K562 (cell line): ENCODE data around the gene COL25A1. TPM values are rescaled to one million over a fixed set of nuclear protein-coding genes. Genes with fewer than 3 reads are reported as not detected.
A peak's percentile ranks its signal among the peaks of the same experiment; 100 is the strongest.

Source experiments
- ATAC-seq: fragments of 200-7000 bp; cut with Tn5 transposase; 3 replicates; pipeline ENCODE4 v1.9.1; 2020; ENCODE audit warnings: moderate library complexity
- BruUV-seq: library from RNA; stranded (reverse); fragments of 400-500 nt; replicated peaks from 2 replicates; lab custom pipeline; 2021; lab: Mats Ljungman, UMichigan
- CTCF ChIA-PET: fragments of 300-600 bp; formaldehyde crosslinking; extraction: SDS; loops from one replicate; lab custom pipeline; 2021; ENCODE audit warnings: low intra/inter-chr PET ratio; lab: Yijun Ruan, JAX
- POLR2A ChIA-PET: fragments of 300-600, 350-650 bp; sonication (Branson Sonifier 250); formaldehyde crosslinking; extraction: SDS; loops from one replicate; lab custom pipeline; 2021; ENCODE audit warnings: antibody characterized with exemption, inconsistent platforms; lab: Yijun Ruan, JAX
- DNase-seq, 4 experiments: peaks; one replicate each; pipeline versions ENCODE4 v3.0.0 to v3.0.0-alpha.2; 2011 to 2018; ENCODE audit warnings: low spot score in 3 of 4, mixed read lengths in 3 of 4; ENCODE audit errors: extremely low read depth in 1 of 4
- FAIRE-seq: peaks from 2 replicates; lab custom pipeline; 2011; peaks lifted over from hg19 to GRCh38; lab: Jason Lieb, UNC
- H2AFZ ChIP-seq: 2 replicates; pipeline ENCODE4 v1.6.0; 2011; ENCODE audit warnings: low read depth, low read length, control low read depth, inconsistent platforms
- H3K27ac ChIP-seq: fragments of 200-600 bp; 3 replicates; pipeline ENCODE4 v1.8.0; 2011; ENCODE audit warnings: low read depth, mild to moderate bottlenecking, control low read depth, inconsistent platforms, low read length, moderate library complexity, mixed read lengths; ENCODE audit errors: extremely low read depth
- H3K27me3 ChIP-seq, 2 experiments: fragments of 300-600 bp in 1 of 2; 2 replicates in 1 of 2; 3 replicates in 1 of 2; pipeline versions ENCODE4 v1.6.0 to v1.8.0; 2011; ENCODE audit warnings: inconsistent platforms in 2 of 2, low read length in 2 of 2, mild to moderate bottlenecking in 1 of 2, mixed read lengths in 1 of 2, moderate library complexity in 1 of 2; ENCODE audit not compliant: control insufficient read depth in 2 of 2, insufficient read depth in 2 of 2
- H3K36me3 ChIP-seq: fragments of 300-600 bp; 3 replicates; pipeline ENCODE4 v1.8.0; 2011; ENCODE audit warnings: mild to moderate bottlenecking, low read length, inconsistent platforms; ENCODE audit not compliant: control insufficient read depth, insufficient read depth
- H3K4me1 ChIP-seq, 2 experiments: fragments of 200-600 bp in 1 of 2; replicated peaks in 1 of 2; 2 replicates in 1 of 2; 3 replicates in 1 of 2; pipeline versions ENCODE4 v1.5.1 to v1.8.0; 2011; ENCODE audit warnings: inconsistent platforms in 2 of 2, low read length in 2 of 2, mild to moderate bottlenecking in 1 of 2, mixed read lengths in 1 of 2, moderate library complexity in 1 of 2; ENCODE audit not compliant: control insufficient read depth in 2 of 2, insufficient read depth in 2 of 2
- H3K4me2 ChIP-seq: 2 replicates; pipeline ENCODE4 v1.6.1; 2011; ENCODE audit warnings: low read length, control low read depth, inconsistent platforms, mixed read lengths; ENCODE audit not compliant: insufficient read depth
- H3K4me3 ChIP-seq: fragments of 200-600 bp; sonication (generic), shearing (Covaris generic); 2 replicates; pipeline ENCODE4 v1.5.1; 2016; ENCODE audit warnings: control low read depth, inconsistent platforms
- H3K79me2 ChIP-seq: fragments of 200-600 bp; 3 replicates; pipeline ENCODE4 v1.8.0; 2011; ENCODE audit warnings: low read length, inconsistent platforms; ENCODE audit not compliant: control insufficient read depth, insufficient read depth
- H3K9ac ChIP-seq, 2 experiments: 2 replicates each; pipeline versions ENCODE4 v1.6.0 to v1.6.1; 2011; ENCODE audit warnings: low read depth in 2 of 2, low read length in 2 of 2, control low read depth in 1 of 2, inconsistent platforms in 1 of 2, mild to moderate bottlenecking in 1 of 2, mixed read lengths in 1 of 2; ENCODE audit not compliant: insufficient read depth in 1 of 2
- H3K9me1 ChIP-seq: one replicate; pipeline ENCODE4 v1.6.0; 2011; ENCODE audit warnings: inconsistent platforms, mild to moderate bottlenecking, low read length, moderate library complexity; ENCODE audit not compliant: control insufficient read depth, insufficient read depth
- H3K9me3 ChIP-seq: replicated peaks from 2 replicates; pipeline ENCODE4 v1.5.1; 2011; ENCODE audit warnings: low read depth, low read length, inconsistent platforms; ENCODE audit not compliant: control insufficient read depth, insufficient read depth
- H4K20me1 ChIP-seq: replicated peaks from 2 replicates; pipeline ENCODE4 v1.6.1; 2011; ENCODE audit warnings: low read length, inconsistent platforms, mixed read lengths; ENCODE audit not compliant: control insufficient read depth, insufficient read depth
- ARID1B ChIP-seq: fragments of 450-650 bp; IDR thresholded peaks from 2 replicates; pipeline ENCODE4 v1.6.1; 2016; ENCODE audit warnings: antibody characterized with exemption, mild to moderate bottlenecking, inconsistent platforms
- C11orf30 ChIP-seq: fragments of 450-650 bp; IDR thresholded peaks from 2 replicates; pipeline ENCODE4 v1.6.1; 2016; ENCODE audit warnings: low read depth, mild to moderate bottlenecking
- CBFA2T3 ChIP-seq: fragments of 450-650 bp; IDR thresholded peaks from 2 replicates; pipeline ENCODE4 v1.6.1; 2017
- MAFF ChIP-seq: IDR thresholded peaks from 2 replicates; pipeline ENCODE4 v1.6.1; 2012; ENCODE audit warnings: low read length, improper control_type of control experiment
- MAFG ChIP-seq: fragments of 450-650 bp; conservative IDR thresholded peaks from 2 replicates; pipeline ENCODE4 v1.6.1; 2016; ENCODE audit warnings: missing genetic modification characterization, missing compliant biosample characterization
- SMARCA4 ChIP-seq: fragments of 450-650 bp; IDR thresholded peaks from 2 replicates; pipeline ENCODE4 v1.6.1; 2016
- SNRNP70 ChIP-seq: fragments of 200-400 bp; formaldehyde crosslinking; optimal IDR thresholded peaks from 2 replicates; pipeline ENCODE3; 2017; ENCODE audit warnings: low read depth, low read length
- SOX6 ChIP-seq: fragments of 450-650 bp; IDR thresholded peaks from 2 replicates; pipeline ENCODE4 v1.6.1; 2014; ENCODE audit warnings: mild to moderate bottlenecking
- SPI1 ChIP-seq: IDR thresholded peaks from 2 replicates; pipeline ENCODE4 v1.6.1; 2011; ENCODE audit warnings: low read depth, low read length, control low read depth, borderline replicate concordance
- TEAD4 ChIP-seq, 2 experiments: sonication (generic) in 1 of 2; formaldehyde crosslinking in 1 of 2; IDR thresholded peaks; 2 replicates each; pipeline versions ENCODE4 v1.6.1 to v1.8.0; 2012 to 2022; ENCODE audit warnings: borderline replicate concordance in 1 of 2, inconsistent platforms in 1 of 2, low read length in 1 of 2, mild to moderate bottlenecking in 1 of 2, missing genetic modification reagents in 1 of 2
- TRIM24 ChIP-seq, 2 experiments: fragments of 450-650 bp; IDR thresholded peaks; 2 replicates each; pipeline ENCODE4 v1.6.1; 2016
- ZNF316 ChIP-seq: fragments of 450-650 bp; IDR thresholded peaks from 2 replicates; pipeline ENCODE4 v1.6.1; 2016
- ZNF592 ChIP-seq: fragments of 450-650 bp; IDR thresholded peaks from 2 replicates; pipeline ENCODE4 v1.6.1; 2017; ENCODE audit warnings: antibody characterized with exemption, mild to moderate bottlenecking
- ZNF766 ChIP-seq: fragments of 200-800 bp; sonication (Bioruptor generic); conservative IDR thresholded peaks from 2 replicates; pipeline ENCODE4 v1.6.1; 2016; ENCODE audit warnings: missing genetic modification characterization, missing compliant biosample characterization
- ZZZ3 ChIP-seq: fragments of 450-650 bp; IDR thresholded peaks from 2 replicates; pipeline ENCODE4 v1.6.1; 2016; ENCODE audit warnings: antibody characterized with exemption, mild to moderate bottlenecking, moderate library complexity
- WGBS: fragments of 100-300 bp; shearing (Covaris generic); methylation state at CpG from one replicate; pipeline ENCODE4 v1.1.6; 2016; ENCODE audit warnings: low coverage, mixed read lengths; ENCODE audit not compliant: insufficient coverage; ENCODE audit errors: missing lambda C conversion rate; 5-methylcytosine and 5-hydroxymethylcytosine counted together
- in situ Hi-C: fragments of 300-500 bp; cut with MboI; formaldehyde crosslinking; loops from 4 replicates; pipeline ENCODE4 v1.15.0; 2018; ENCODE audit warnings: inconsistent platforms, mixed read lengths
- intact Hi-C: fragments of 100-400 bp; cut with micrococcal nuclease; formaldehyde crosslinking; loops from 2 replicates; pipeline ENCODE4 v1.14.2; 2022
- polyA plus RNA-seq, 8 experiments: library from polyadenylated mRNA; depleted of rRNA in 4 of 8; stranded (reverse) in 5 of 8; unstranded in 3 of 8; fragments of >200 nt; fragmentation: Nextera tagmentation in 2 of 8; fragmentation: Illumina TruSeq in 1 of 8; extraction: Ambion mirVana in 2 of 8; extraction: Trizol in 1 of 8; gene quantifications; 2 replicates each; pipeline versions ENCODE4 v1.2.1 to v1.2.3, GENCODE V29; 2011 to 2014; ENCODE audit warnings: inconsistent platforms in 1 of 8, missing spikeins in 1 of 8
- total RNA-seq, 7 experiments: library from RNA; depleted of rRNA in 6 of 7; stranded (reverse); fragments of >200 nt in 6 of 7; fragmentation: Illumina TruSeq in 2 of 7; extraction: Trizol in 2 of 7; gene quantifications; 2 replicates each; pipeline versions ENCODE4 v1.2.1 to v1.2.3, GENCODE V29; 2011 to 2021; ENCODE audit warnings: low replicate concordance in 1 of 7
- TF ChIP-seq, protein P1 (sequence below): sonication (generic); formaldehyde crosslinking; IDR thresholded peaks from 2 replicates; pipeline ENCODE4 v1.8.1; 2023; ENCODE audit warnings: mild to moderate bottlenecking, missing genetic modification reagents
- TF ChIP-seq, protein P2 (sequence below): fragments of 250-450 bp; sonication (Bioruptor Pico); IDR thresholded peaks from 2 replicates; pipeline ENCODE4 v1.6.1; 2021; ENCODE audit warnings: mild to moderate bottlenecking

COL25A1 gene
- total and polyA plus RNA-seq, 9 of the 15 experiments (the other 6 are each of a cell fraction or from before 2014, with no cell fraction given) = 0.03 to 0.62 (median 0.27) TPM

DNA sequence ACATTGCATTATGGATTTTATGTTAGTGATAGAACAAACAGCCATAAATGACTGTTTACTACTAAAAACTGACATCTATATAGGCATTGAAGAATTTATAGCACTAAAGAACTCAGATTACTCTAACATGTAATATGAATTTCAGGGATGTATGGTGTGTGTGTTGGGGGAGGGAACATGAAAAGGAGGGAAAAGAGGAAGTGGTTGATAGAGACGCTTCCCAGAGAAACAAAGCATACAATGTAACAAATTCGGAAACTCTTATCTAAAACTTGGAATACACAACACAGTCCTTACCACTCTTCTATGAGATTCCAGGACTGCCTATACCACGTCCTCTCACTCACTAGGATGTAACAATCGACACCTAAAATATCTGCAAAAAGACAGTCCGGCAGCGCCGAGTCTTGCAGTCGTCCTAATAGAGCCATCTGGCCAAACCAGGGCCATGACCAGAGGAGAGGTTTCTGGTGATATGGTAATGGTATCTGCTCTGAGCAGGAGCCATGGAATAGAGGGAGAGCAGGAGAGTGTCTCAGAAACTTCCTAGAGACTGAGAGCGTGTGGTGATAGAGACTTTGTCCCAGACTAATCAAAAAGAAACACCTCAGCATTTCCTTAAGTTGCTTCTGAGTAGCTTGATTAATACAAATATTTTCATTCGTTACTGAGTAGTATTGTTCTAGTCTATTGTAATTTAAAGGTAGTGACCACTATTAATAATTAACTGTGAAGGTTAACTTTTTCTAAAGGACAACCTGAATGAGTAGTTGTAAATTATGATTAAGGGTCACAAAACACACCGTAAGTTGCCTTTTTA is 287.7 kb downstream of the COL25A1 start:
- intact Hi-C loops = no loop called here
- BruUV-seq = no TSS peak
- CTCF ChIA-PET = no interaction called here
- no peak overlapping the region for H3K4me3 ChIP-seq
- H3K27me3 ChIP-seq = no peaks in the 10 kb centered on the region
- WGBS = 32% methylated on average over 11 of the region's 11 CpGs
- H3K9me1 ChIP-seq = no peaks in the 10 kb centered on the region
- peak overlapping the region; percentile 60 for H3K4me2 ChIP-seq
- no peaks in the 10 kb centered on the region for H4K20me1 ChIP-seq
- no peak for FAIRE-seq
- H3K79me2 ChIP-seq = no peaks in the 10 kb centered on the region
- H3K9ac ChIP-seq = peak overlapping the region; percentile 46 to 74; a peak in 2 of 4 replicates
- ATAC-seq = peak; percentile 79
- H3K36me3 ChIP-seq = no peaks in the 10 kb centered on the region
- peak; percentile 65 for TF ChIP-seq ZNF316
- TF ChIP-seq TRIM24 (IDR thresholded peaks at IDR 0.05) = 0 out of 4 replicates have a peak, but pooled peaks of 1 of the 2 experiments have one; percentile 18
- TF ChIP-seq ZNF766 (CRISPR knock-in tag) = peak; percentile 87
- TF ChIP-seq SOX6 = peak; percentile 26; the same call in 1 of the 2 replicates
- TF ChIP-seq MAFG (tag) = 0 out of 2 replicates have a peak, but pooled peaks have one; percentile 24
- peak; percentile 45; the same call in 1 of the 2 replicates for TF ChIP-seq ZNF592
- TF ChIP-seq ZZZ3 = no peak
- TF ChIP-seq SMARCA4 = peak; percentile 26; the same call in 1 of the 2 replicates
- peak; percentile 9; the same call in 1 of the 2 replicates for TF ChIP-seq CBFA2T3
- TF ChIP-seq, protein P1, sequence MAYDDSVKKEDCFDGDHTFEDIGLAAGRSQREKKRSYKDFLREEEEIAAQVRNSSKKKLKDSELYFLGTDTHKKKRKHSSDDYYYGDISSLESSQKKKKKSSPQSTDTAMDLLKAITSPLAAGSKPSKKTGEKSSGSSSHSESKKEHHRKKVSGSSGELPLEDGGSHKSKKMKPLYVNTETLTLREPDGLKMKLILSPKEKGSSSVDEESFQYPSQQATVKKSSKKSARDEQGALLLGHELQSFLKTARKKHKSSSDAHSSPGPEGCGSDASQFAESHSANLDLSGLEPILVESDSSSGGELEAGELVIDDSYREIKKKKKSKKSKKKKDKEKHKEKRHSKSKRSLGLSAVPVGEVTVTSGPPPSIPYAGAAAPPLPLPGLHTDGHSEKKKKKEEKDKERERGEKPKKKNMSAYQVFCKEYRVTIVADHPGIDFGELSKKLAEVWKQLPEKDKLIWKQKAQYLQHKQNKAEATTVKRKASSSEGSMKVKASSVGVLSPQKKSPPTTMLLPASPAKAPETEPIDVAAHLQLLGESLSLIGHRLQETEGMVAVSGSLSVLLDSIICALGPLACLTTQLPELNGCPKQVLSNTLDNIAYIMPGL (CRISPR knock-in tag) = no peak
- 0 out of 2 replicates have a peak, but pooled peaks have one; percentile 22 for TF ChIP-seq TEAD4 (IDR thresholded peaks at IDR 0.05; ENCODE audit: low read length)
- no peak for TF ChIP-seq TEAD4 (CRISPR knock-in tag; IDR thresholded peaks at IDR 0.05; ENCODE audit: borderline replicate concordance)
- TF ChIP-seq ARID1B = 0 out of 2 replicates have a peak, but pooled peaks have one; percentile 16
- TF ChIP-seq, protein P2, sequence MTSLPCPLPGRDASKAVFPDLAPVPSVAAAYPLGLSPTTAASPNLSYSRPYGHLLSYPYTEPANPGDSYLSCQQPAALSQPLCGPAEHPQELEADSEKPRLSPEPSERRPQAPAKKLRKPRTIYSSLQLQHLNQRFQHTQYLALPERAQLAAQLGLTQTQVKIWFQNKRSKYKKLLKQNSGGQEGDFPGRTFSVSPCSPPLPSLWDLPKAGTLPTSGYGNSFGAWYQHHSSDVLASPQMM (CRISPR knock-in tag) = no peak
- no peak for TF ChIP-seq SNRNP70
- TF ChIP-seq MAFF = peak; percentile 29
- TF ChIP-seq C11orf30 = peak; percentile 43; the same call in 1 of the 2 replicates
- TF ChIP-seq SPI1 = peak; percentile 98
- peak overlapping the region; percentile 56 for H3K27ac ChIP-seq
- H2AFZ ChIP-seq = peak overlapping the region; percentile 91
- POLR2A ChIA-PET = no interaction called here
- no peak for DNase-seq
- peaks cover 0 to 7% of the 10 kb centered on the region in 2 experiments for H3K4me1 ChIP-seq
- in situ Hi-C loops = no loop called here
- H3K9me3 ChIP-seq = no peaks in the 10 kb centered on the region; the same call in 1 of the 2 replicates
